Bone marrow (tissue), 2 donors: Measurements from ENCODE around the gene S100A9.
"Not testable (repeated sequence)": the region's sequence is repeated elsewhere in the genome, so short reads cannot be mapped to it uniquely, and the experiment has no call there.

Experiments used
- DNase-seq, 2 donors: peaks; one replicate each; lab custom pipeline; 2025; lab: John Stamatoyannopoulos, UW

The S100A9 gene

GRCh38 chr1:153357853-153358690 lies at the start of gene S100A9:
Gene S100A9, plus strand, starts transcription at chr1:153357854. Its CDS starts 430 bp downstream, at chr1:153358284.
- no peak for DNase-seq

GRCh38 chr1:153308540-153308939 lies 49.1 kb upstream of the S100A9 start:
- no peak for DNase-seq

GRCh38 chr1:153309441-153309840 lies 48.2 kb upstream of the S100A9 start:
- DNase-seq, result no peak

GRCh38 chr1:153310526-153310925 lies 47.1 kb upstream of the S100A9 start:
- DNase-seq, result no peak

- no peak for DNase-seq
These were observed 45.0 kb upstream of the S100A9 start, which contains the start of gene PGLYRP3 for GRCh38 chr1:153312570-153313186. Gene PGLYRP3, minus strand, starts transcription at chr1:153312952. Its CDS starts 2,287 bp downstream, at chr1:153310665.

- DNase-seq, result no peak
These were observed 44.4 kb upstream of the S100A9 start for GRCh38 chr1:153313288-153313687.

GRCh38 chr1:153314388-153314787 lies 43.3 kb upstream of the S100A9 start:
- DNase-seq, result not testable (repeated sequence)

- DNase-seq, result not testable (repeated sequence)
These were observed 41.6 kb upstream of the S100A9 start for GRCh38 chr1:153316013-153316412.

- not testable (repeated sequence) for DNase-seq
These were observed 39.5 kb upstream of the S100A9 start for GRCh38 chr1:153318145-153318544.

GRCh38 chr1:153322568-153322967 lies 35.1 kb upstream of the S100A9 start:
- DNase-seq, result no peak

- DNase-seq, result no peak
These were observed 32.7 kb upstream of the S100A9 start for GRCh38 chr1:153324912-153325311.

- no peak for DNase-seq
These were observed 23.8 kb upstream of the S100A9 start for GRCh38 chr1:153333902-153334301.

- no peak for DNase-seq
These were observed 21.0 kb upstream of the S100A9 start for GRCh38 chr1:153336650-153337049.

GRCh38 chr1:153337980-153338853 lies 19.4 kb upstream of the S100A9 start:
- DNase-seq, result no peak

- no peak for DNase-seq
These were observed 17.9 kb upstream of the S100A9 start for GRCh38 chr1:153339802-153340201.

- no peak for DNase-seq
These were observed 17.3 kb upstream of the S100A9 start for GRCh38 chr1:153340356-153340755.

GRCh38 chr1:153341431-153341934 lies 16.2 kb upstream of the S100A9 start:
- no peak for DNase-seq

- no peak for DNase-seq
These were observed 15.5 kb upstream of the S100A9 start for GRCh38 chr1:153342178-153342577.

GRCh38 chr1:153343040-153343681 lies 14.5 kb upstream of the S100A9 start:
- no peak for DNase-seq

- DNase-seq, result no peak
These were observed 13.6 kb upstream of the S100A9 start for GRCh38 chr1:153343811-153344717.

GRCh38 chr1:153344718-153345025 lies 13.0 kb upstream of the S100A9 start:
- DNase-seq, result peak in 1 of 2 donors; percentile 19
